Psoas muscle (tissue), 8 donors: Measurements from ENCODE around the gene NR6A1. TPM values are rescaled to one million over a fixed set of nuclear protein-coding genes. Genes with fewer than 3 reads are reported as not detected.

Source experiments
- ATAC-seq, 4 donors: fragments of 200-7000 bp; cut with Tn5 transposase; one replicate each; pipeline ENCODE4 v1.9.1; 2020; ENCODE audit warnings: moderate library complexity in 3 of 4, mild to moderate bottlenecking in 2 of 4
- DNase-seq, 2 donors: peaks; one replicate each; pipeline ENCODE4 v3.0.0-alpha.2; 2020
- H3K27ac ChIP-seq: fragments of 200-600 bp; one replicate; pipeline ENCODE4 v1.8.0; 2022
- H3K27me3 ChIP-seq, 3 donors: fragments of 200-600 bp in 1 of 3; one replicate each; pipeline versions ENCODE4 v1.6.1 to v1.8.0; 2013 to 2022; ENCODE audit warnings: low read length in 2 of 3, mild to moderate bottlenecking in 2 of 3, moderate library complexity in 1 of 3; ENCODE audit not compliant: insufficient read depth in 3 of 3
- H3K36me3 ChIP-seq, 2 donors: fragments of 200-600 bp in 1 of 2; one replicate each; pipeline versions ENCODE4 v1.6.1 to v1.8.0; 2013 to 2022; ENCODE audit warnings: low read depth in 1 of 2, mild to moderate bottlenecking in 1 of 2, moderate library complexity in 1 of 2; ENCODE audit not compliant: insufficient read depth in 1 of 2
- H3K4me1 ChIP-seq: fragments of 200-600 bp; one replicate; pipeline ENCODE4 v1.8.0; 2022
- H3K4me3 ChIP-seq: fragments of 200-600 bp; one replicate; pipeline ENCODE4 v1.8.0; 2022; ENCODE audit warnings: mild to moderate bottlenecking
- H3K9me3 ChIP-seq: fragments of 200-600 bp; one replicate; pipeline ENCODE4 v1.8.0; 2022
- CTCF ChIP-seq: fragments of 200-600 bp; IDR thresholded peaks from one replicate; pipeline ENCODE4 v1.8.0; 2022; ENCODE audit warnings: antibody characterized with exemption
- WGBS, 3 donors: extraction: QIAGEN DNeasy Blood & Tissue Kit; methylation state at CpG; one replicate each; pipeline versions ENCODE4 v1.1.6 to v1.1.7; 2013; 5-methylcytosine and 5-hydroxymethylcytosine counted together
- intact Hi-C, 2 donors: fragments of 100-400 bp; cut with DNase I; formaldehyde crosslinking; loops; one replicate each; pipeline versions ENCODE4 v1.11.0 to v1.14.2; 2022
- polyA plus RNA-seq, 3 donors: library from polyadenylated mRNA; stranded (reverse); fragments of 200-250 nt; gene quantifications; one replicate each; pipeline ENCODE4 v1.2.3, GENCODE V29; 2013
- total RNA-seq, 4 donors: library from RNA; stranded (reverse); fragmentation: NEBNext Ultra II Directional in 2 of 4; extraction: Animal tissue kit (Norgen Biotek cat#: 25700) in 2 of 4; gene quantifications; one replicate each; pipeline versions ENCODE4 v1.2.1 to v1.2.4, GENCODE V29; 2021 to 2023
- donor health status: healthy with polysubstance abuse.
- donor health status: DM: no; HTN: no; CAD: no; lungs with moderate emphysema.
- donor health status: Bipolar disorder and iron deficiency.
- donor health status: healthy.
- donor health status: DM: yes; HTN: yes; CAD: no.
- donor health status: DM: no; HTN: no; CAD: no.
- donor health status: DM: no; HTN: no; CAD: no.
- donor health status: DM: yes; HTN: yes; CAD: no.

Gene NR6A1
- total and polyA plus RNA-seq, 7 donors = 0.32 to 2.6 (median 0.70) TPM

GRCh38 chr9:124483481-124483880 is 287.6 kb downstream of the NR6A1 start:
- DNase-seq = peak in 1 of 2 donors; percentile 15
- no peak overlapping the region for H3K27ac ChIP-seq
- intact Hi-C loops = no loop called here
- H3K4me3 ChIP-seq = no peak overlapping the region
- ATAC-seq = no peak
- H3K36me3 ChIP-seq = no peaks in the 10 kb centered on the region
- TF ChIP-seq CTCF = no peak
- WGBS, 3 donors = 94 to 95% (median 95%) methylated on average over 9 of the region's 9 CpGs
- no peaks in the 10 kb centered on the region for H3K9me3 ChIP-seq
- no peaks in the 10 kb centered on the region for H3K4me1 ChIP-seq
- peaks cover 0 to 73% (median 19%) of the 10 kb centered on the region in 3 donors for H3K27me3 ChIP-seq

GRCh38 chr9:124482431-124483031 is 288.6 kb downstream of the NR6A1 start:
- H3K36me3 ChIP-seq = no peaks in the 10 kb centered on the region
- H3K27ac ChIP-seq = no peak overlapping the region
- ATAC-seq = no peak
- H3K9me3 ChIP-seq = no peaks in the 10 kb centered on the region
- peaks cover 0 to 78% (median 21%) of the 10 kb centered on the region in 3 donors for H3K27me3 ChIP-seq
- peak in 1 of 2 donors; percentile 30 for DNase-seq
- intact Hi-C loops = no loop called here
- no peaks in the 10 kb centered on the region for H3K4me1 ChIP-seq
- no peak for TF ChIP-seq CTCF
- WGBS, 3 donors = 32 to 45% (median 36%) methylated on average over 16 to 26 of the region's 26 CpGs
- H3K4me3 ChIP-seq = no peak overlapping the region

- Histone ChIP-seq H3K36me3 (no peaks in the 10 kb centered on the region), H3K27me3 (peaks cover 0 to 78% (median 31%) of the 10 kb centered on the region in 3 donors), H3K9me3 (no peaks in the 10 kb centered on the region), H3K4me3 (no peak overlapping the region), H3K4me1 (no peaks in the 10 kb centered on the region), H3K27ac (no peak overlapping the region)
- no peak for TF ChIP-seq CTCF
- 65 to 75% (median 71%) methylated on average over 16 to 17 of the region's 17 CpGs for WGBS, 3 donors
- ATAC-seq (no peak), DNase-seq (peak in 1 of 2 donors; percentile 36)
- intact Hi-C loops = no loop called here
Observed at GRCh38 chr9:124481115-124481514, 290.0 kb downstream of the NR6A1 start.

- no peak for ATAC-seq
- no peaks in the 10 kb centered on the region for H3K36me3 ChIP-seq
- no peaks in the 10 kb centered on the region for H3K4me1 ChIP-seq
- peaks cover 0 to 78% (median 31%) of the 10 kb centered on the region in 3 donors for H3K27me3 ChIP-seq
- 30 to 49% (median 33%) methylated on average over 6 to 7 of the region's 7 CpGs for WGBS, 3 donors
- no peak for TF ChIP-seq CTCF
- H3K9me3 ChIP-seq = no peaks in the 10 kb centered on the region
- no peak overlapping the region for H3K27ac ChIP-seq
- peak in 1 of 2 donors; percentile 15 for DNase-seq
- no peak overlapping the region for H3K4me3 ChIP-seq
- intact Hi-C loops = no loop called here
Observed at GRCh38 chr9:124480621-124480981, 290.5 kb downstream of the NR6A1 start.
